ENCODE results near the gene SPHK2.

Gene SPHK2

DNA sequence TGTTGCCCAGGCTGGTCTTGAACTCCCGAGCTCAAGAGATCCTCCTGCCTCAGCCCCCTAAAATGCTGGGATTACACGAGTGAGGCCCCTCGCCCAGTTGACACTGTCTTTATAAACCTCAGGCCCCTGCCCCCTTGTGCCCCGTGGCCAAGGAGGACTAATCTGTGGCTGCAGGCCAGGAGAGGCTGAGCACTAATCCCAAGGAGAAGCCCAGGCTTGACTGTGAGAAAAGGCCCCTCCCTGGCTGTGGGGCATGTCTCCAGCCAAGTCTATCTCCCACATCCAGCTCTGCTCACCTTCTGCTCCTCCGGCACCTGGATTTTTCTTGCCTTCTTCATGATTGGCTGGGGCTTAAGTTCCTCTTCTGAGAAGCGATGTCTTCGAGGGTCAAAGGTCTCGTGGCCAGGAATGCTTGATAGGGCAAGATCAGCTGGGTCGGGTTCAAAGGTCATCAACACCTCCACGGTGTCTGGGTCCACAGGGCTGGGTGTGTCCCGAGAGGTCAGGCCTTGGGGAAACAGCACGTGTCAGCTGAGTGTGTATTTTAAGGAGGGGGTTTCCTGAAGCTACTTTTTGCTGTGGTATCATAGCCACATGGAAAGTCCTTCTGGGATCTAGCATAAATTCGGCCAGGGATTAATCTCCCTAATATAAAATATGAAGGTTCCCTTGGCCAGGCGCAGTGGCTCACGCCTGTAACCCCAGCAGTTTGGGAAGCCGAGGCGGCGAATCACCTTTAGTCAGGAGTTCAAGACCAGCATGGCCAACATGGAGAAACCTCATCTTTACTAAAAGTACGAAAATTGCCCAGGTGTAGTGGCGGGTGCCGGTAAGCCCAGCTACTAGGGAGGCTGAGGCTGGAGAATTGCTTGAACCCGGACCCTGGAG lies 14.1 kb downstream of the SPHK2 start:
- TF ChIP-seq, protein P1, sequence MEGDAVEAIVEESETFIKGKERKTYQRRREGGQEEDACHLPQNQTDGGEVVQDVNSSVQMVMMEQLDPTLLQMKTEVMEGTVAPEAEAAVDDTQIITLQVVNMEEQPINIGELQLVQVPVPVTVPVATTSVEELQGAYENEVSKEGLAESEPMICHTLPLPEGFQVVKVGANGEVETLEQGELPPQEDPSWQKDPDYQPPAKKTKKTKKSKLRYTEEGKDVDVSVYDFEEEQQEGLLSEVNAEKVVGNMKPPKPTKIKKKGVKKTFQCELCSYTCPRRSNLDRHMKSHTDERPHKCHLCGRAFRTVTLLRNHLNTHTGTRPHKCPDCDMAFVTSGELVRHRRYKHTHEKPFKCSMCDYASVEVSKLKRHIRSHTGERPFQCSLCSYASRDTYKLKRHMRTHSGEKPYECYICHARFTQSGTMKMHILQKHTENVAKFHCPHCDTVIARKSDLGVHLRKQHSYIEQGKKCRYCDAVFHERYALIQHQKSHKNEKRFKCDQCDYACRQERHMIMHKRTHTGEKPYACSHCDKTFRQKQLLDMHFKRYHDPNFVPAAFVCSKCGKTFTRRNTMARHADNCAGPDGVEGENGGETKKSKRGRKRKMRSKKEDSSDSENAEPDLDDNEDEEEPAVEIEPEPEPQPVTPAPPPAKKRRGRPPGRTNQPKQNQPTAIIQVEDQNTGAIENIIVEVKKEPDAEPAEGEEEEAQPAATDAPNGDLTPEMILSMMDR (IDR thresholded peaks at IDR 0.05; ENCODE audit: control insufficient read depth, insufficient read depth, low read depth, low read length, missing control alignments), result no peak
- no peak overlapping the region for H3K4me3 ChIP-seq (ENCODE audit: control insufficient read depth, low read depth, low read length)
- DNase-seq (ENCODE audit: low read depth), result no peak

- H3K4me3 ChIP-seq (ENCODE audit: control insufficient read depth, low read depth, low read length), result peak overlapping the region; percentile 20
- TF ChIP-seq, protein P1 (IDR thresholded peaks at IDR 0.05; ENCODE audit: control insufficient read depth, insufficient read depth, low read depth, low read length, missing control alignments), result no peak
- no peak for DNase-seq (ENCODE audit: low read depth)
These were observed 14.7 kb downstream of the SPHK2 start for GRCh38 chr19:48634036-48634342.

DNA sequence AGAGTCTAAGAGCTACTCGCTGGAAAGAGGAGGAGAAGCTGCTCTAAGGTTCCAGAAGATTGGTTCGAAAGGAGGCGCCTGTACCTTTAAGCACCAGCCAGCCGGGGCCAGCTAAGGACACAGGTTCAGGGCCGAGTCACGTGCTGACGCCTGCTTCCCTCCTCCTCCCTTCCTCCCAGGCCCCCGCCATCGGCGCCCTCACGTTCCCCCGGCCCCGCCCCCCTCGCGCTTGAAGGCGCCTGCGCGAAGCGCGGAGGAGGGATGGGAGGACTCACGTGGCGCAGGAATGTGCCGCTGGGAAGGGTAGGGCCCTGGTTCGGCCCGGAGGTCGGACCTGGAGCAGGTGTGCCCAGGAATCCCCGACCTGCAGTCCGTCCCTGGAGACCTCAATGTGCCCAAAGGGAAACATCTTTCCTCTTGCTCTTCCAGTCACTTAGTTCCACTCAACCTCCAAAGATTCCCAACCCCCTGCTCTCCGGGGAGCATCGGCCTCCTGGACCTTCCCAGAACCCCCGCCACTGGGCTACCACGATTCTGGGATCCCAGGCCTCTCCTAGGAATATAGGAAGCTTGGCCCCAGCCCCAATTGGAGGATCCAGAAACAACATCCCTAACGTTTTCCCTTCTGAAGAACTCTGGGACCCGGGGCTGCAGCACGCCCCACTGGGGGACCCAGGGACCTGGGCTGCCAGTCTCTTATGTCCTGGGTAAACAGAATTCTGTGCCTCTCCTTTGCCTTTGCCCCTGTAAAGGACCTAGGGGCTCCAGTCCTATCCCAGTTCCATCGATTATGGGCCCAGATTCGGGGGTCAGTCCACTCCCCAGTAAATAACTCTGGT lies 15.3 kb downstream of the SPHK2 start:
- peak overlapping the region; percentile 27 for H3K4me3 ChIP-seq (ENCODE audit: control insufficient read depth, low read depth, low read length)
- TF ChIP-seq, protein P1 (IDR thresholded peaks at IDR 0.05; ENCODE audit: control insufficient read depth, insufficient read depth, low read depth, low read length, missing control alignments), result no peak
- DNase-seq (ENCODE audit: low read depth), result peak; percentile 80

- TF ChIP-seq, protein P1 (IDR thresholded peaks at IDR 0.05; ENCODE audit: control insufficient read depth, insufficient read depth, low read depth, low read length, missing control alignments), result no peak
These were observed 16.1 kb downstream of the SPHK2 start for GRCh38 chr19:48635263-48635965.

GRCh38 chr19:48635966-48636858 lies 16.9 kb downstream of the SPHK2 start:
- TF ChIP-seq, protein P1 (IDR thresholded peaks at IDR 0.05; ENCODE audit: control insufficient read depth, insufficient read depth, low read depth, low read length, missing control alignments), result no peak
- H3K4me3 ChIP-seq (ENCODE audit: control insufficient read depth, low read depth, low read length), result peak overlapping the region; percentile 63
- no peak for DNase-seq (ENCODE audit: low read depth)

More at GRCh38 chr19:48635263-48635965, 16.1 kb downstream of the SPHK2 start:
- DNase-seq (ENCODE audit: low read depth), result no peak
- peak overlapping the region; percentile 63 for H3K4me3 ChIP-seq (ENCODE audit: control insufficient read depth, low read depth, low read length)

All from AG09309 (cell line).